ENCODE data around the gene PPM1H. TPM values are rescaled to one million over a fixed set of nuclear protein-coding genes. Genes with fewer than 3 reads are reported as not detected.

PPM1H gene
- total RNA-seq, 4 donors from 2014 or later: 0.09 to 7.6 (median 0.76) TPM; not detected in 1

DNA sequence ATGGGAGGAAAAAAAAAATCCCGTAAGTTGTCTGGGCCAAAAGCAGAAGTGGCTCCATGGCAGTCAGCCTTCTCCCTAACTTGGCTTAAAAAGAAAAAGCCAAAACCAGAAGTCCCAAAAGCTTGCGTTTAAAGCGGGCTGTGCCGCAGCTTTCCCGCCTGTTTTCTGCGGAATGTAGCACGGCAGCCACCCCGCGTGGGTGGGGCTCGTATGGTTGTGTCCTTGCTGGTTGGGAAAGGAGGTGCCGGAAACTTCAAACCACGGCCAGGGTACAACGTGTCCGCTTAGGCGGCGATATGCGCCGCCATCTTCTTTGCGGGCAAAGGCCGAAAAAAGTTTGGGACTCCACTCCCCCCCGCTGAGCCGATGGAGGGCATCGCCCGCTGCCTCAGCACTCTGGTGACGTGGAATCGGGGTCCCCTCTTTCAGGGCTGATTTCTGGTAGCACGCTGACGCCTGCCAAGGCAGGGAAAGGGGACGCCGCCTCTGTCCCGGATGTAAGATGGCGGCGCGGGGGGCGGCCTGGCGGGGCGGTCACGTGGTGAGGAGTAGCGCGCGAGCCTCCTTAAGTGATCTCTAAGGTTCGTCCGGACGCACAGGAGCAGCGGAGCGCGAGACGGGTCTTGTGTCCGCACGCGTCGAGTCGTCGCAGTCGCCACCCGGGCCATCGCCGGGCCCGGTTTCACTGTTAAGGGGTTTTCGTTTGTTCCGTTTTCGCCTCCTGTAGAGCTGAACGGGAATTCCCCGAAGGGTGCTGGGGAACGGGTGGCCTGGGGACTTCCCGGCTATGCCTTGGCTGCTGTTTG is 332.5 kb downstream of the PPM1H start:
- WGBS, 2 donors: 0 to 1% methylated on average over 12 of the region's 66 CpGs
- peak; percentile 66 for DNase-seq
- peaks cover 0 to 34% (median 12%) of the 10 kb centered on the region in 3 donors for H3K4me1 ChIP-seq
- intact Hi-C loops (cut with DNase I): no loop called here
- no peaks in the 10 kb centered on the region for H3K27me3 ChIP-seq
- no peaks in the 10 kb centered on the region for H3K9me3 ChIP-seq
- H3K36me3 ChIP-seq: no peaks in the 10 kb centered on the region
- peak overlapping the region; percentile 67 to 94 (median 86) for H3K4me3 ChIP-seq
- TF ChIP-seq POLR2A (IDR thresholded peaks at IDR 0.05): no peak
- TF ChIP-seq, protein P1, sequence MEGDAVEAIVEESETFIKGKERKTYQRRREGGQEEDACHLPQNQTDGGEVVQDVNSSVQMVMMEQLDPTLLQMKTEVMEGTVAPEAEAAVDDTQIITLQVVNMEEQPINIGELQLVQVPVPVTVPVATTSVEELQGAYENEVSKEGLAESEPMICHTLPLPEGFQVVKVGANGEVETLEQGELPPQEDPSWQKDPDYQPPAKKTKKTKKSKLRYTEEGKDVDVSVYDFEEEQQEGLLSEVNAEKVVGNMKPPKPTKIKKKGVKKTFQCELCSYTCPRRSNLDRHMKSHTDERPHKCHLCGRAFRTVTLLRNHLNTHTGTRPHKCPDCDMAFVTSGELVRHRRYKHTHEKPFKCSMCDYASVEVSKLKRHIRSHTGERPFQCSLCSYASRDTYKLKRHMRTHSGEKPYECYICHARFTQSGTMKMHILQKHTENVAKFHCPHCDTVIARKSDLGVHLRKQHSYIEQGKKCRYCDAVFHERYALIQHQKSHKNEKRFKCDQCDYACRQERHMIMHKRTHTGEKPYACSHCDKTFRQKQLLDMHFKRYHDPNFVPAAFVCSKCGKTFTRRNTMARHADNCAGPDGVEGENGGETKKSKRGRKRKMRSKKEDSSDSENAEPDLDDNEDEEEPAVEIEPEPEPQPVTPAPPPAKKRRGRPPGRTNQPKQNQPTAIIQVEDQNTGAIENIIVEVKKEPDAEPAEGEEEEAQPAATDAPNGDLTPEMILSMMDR (IDR thresholded peaks at IDR 0.05): no peak
- peak overlapping the region; percentile 98 to 100 (median 98) for H3K27ac ChIP-seq

DNA sequence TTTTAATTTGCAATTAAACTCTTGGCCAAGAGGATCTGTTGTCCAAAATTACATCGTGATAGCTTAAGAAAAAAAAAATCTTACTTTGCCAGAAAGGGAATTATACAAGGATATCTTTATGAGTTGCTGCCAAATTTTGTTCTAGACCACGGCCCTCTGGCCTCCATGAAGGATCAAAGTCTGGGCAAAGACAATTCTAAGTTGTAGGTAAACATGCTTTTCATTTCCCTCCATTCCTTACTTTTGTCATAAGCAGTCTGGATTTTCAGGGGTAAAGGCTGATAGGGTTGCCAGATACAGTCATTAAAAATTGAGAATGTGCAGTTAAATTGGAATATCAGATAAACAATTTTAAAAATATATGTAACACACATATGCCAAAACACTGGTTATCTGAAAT is 333.2 kb downstream of the PPM1H start:
- Histone ChIP-seq H3K4me1 (peaks cover 0 to 34% (median 12%) of the 10 kb centered on the region in 3 donors), H3K27me3 (no peaks in the 10 kb centered on the region), H3K36me3 (no peaks in the 10 kb centered on the region), H3K4me3 (peak overlapping the region; percentile 67 to 94 (median 86)), H3K27ac (peak overlapping the region; percentile 98 to 100 (median 98)), H3K9me3 (no peaks in the 10 kb centered on the region)
- no peak for TF ChIP-seq POLR2A (IDR thresholded peaks at IDR 0.05)
- TF ChIP-seq, protein P1 (IDR thresholded peaks at IDR 0.05): no peak
- no peak for DNase-seq
- intact Hi-C loops (cut with DNase I): no loop called here
- 9 to 13% methylated on average over 2 of the region's 2 CpGs for WGBS, 2 donors

DNA sequence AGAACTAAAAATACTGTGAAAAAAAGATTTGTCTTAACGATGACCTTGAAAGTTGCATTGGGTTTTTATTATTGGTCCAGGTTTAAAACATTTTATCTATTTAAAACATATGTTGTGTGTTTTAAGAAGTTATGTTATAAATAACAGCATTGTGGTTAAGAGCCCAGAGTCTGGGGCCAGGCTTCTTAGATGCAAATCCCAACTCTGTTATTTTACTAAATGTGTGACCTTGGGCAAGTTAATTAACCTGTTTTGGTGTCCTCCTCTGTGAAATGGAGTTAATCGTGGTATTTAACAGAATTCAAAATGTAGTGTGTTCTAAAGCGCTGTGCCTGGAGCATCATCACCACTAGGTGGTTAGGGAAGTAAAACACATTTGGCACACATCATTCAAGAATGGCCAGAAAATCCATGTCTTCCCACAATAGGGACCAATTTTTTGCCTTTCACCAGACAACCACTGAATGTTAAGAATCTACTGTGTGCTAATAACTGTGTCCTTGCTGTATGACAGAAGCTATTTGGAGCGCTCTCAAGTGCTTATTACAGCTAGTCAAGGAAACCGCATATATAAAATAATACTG is 335.0 kb downstream of the PPM1H start:
- WGBS, 2 donors: 89 to 94% methylated on average over 5 of the region's 5 CpGs
- no peak overlapping the region for H3K27ac ChIP-seq
- no peaks in the 10 kb centered on the region for H3K9me3 ChIP-seq
- H3K36me3 ChIP-seq: no peaks in the 10 kb centered on the region
- peaks cover 0 to 23% (median 8%) of the 10 kb centered on the region in 3 donors for H3K4me1 ChIP-seq
- no peak for DNase-seq
- H3K4me3 ChIP-seq: no peak overlapping the region
- H3K27me3 ChIP-seq: no peaks in the 10 kb centered on the region
- TF ChIP-seq, protein P1 (IDR thresholded peaks at IDR 0.05): peak in 2 of 6 experiments; percentile 23 to 32
- no peak for TF ChIP-seq POLR2A (IDR thresholded peaks at IDR 0.05)
- intact Hi-C loops (cut with DNase I): no loop called here

DNA sequence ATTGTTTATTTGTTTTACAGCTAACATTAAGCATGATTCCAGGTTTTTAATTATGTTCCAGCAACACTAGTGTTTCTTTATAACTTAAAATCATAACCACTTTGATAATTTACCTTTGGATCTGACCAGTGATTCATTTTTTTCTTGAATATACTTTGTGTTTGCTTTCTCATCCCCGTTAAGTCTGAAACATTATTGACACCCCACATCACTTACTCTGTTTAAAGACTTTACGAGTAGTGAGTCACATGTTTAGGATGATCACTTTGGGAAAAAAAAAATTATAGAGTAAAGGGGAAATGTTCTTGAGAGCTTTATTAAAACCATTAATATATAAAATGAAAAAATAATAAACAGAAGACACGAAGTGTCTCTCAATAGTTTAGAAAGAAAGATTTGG is 336.1 kb downstream of the PPM1H start:
- DNase-seq: no peak
- intact Hi-C loops (cut with DNase I): no loop called here
- Histone ChIP-seq H3K4me1 (peaks cover 0 to 12% (median 5%) of the 10 kb centered on the region in 3 donors), H3K36me3 (peaks cover 0 to 6% (median 0%) of the 10 kb centered on the region in 3 donors), H3K9me3 (no peaks in the 10 kb centered on the region), H3K27me3 (no peaks in the 10 kb centered on the region), H3K4me3 (no peak overlapping the region), H3K27ac (no peak overlapping the region)
- TF ChIP-seq POLR2A (IDR thresholded peaks at IDR 0.05): no peak
- TF ChIP-seq, protein P1 (IDR thresholded peaks at IDR 0.05): no peak
- 85 to 87% methylated on average over 3 of the region's 3 CpGs for WGBS, 2 donors

- peaks cover 0 to 9% (median 5%) of the 10 kb centered on the region in 3 donors for H3K4me1 ChIP-seq
- peaks cover 0 to 19% (median 0%) of the 10 kb centered on the region in 3 donors for H3K36me3 ChIP-seq
- H3K4me3 ChIP-seq: no peak overlapping the region
- H3K27me3 ChIP-seq: no peaks in the 10 kb centered on the region
- H3K27ac ChIP-seq: no peak overlapping the region
- H3K9me3 ChIP-seq: no peaks in the 10 kb centered on the region
- intact Hi-C loops (cut with DNase I): no loop called here
- no peak for TF ChIP-seq POLR2A (IDR thresholded peaks at IDR 0.05)
- TF ChIP-seq, protein P1 (IDR thresholded peaks at IDR 0.05): no peak
- no peak for DNase-seq
- WGBS, 2 donors: 92 to 98% methylated on average over 3 of the region's 3 CpGs
Measured at GRCh38 chr12:62597253-62597652, 337.7 kb downstream of the PPM1H start.
